ENCODE data around the gene CTNNA1. TPM values are rescaled to one million over a fixed set of nuclear protein-coding genes. Genes with fewer than 3 reads are reported as not detected.

Gene CTNNA1
- polyA plus RNA-seq, 1 of the 3 experiments (the other 2 are of a cell fraction): 130 TPM

DNA sequence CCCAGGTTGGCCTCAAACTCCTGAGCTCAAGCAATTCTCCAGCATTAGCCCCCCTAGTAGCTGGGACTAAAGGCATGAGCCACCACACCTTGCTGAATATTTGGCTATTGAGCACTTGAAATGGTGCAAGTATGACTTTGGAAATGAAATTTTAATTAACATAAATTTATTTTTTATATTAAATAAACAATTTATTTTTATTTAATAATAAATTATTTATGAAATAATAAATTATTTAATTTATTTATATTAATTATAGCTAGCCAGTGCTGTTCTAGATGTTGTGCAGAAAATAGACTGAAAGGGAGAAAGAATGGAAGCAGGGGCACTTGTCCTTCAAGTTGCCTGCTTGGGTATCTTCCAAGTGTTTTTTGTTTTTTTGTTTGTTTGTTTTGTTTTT lies 40.0 kb upstream of the CTNNA1 start:
- H3K9me3 ChIP-seq: no peaks in the 10 kb centered on the region
- H3F3A ChIP-seq (replicated peaks; ENCODE audit: insufficient read depth): peaks cover 4% of the 10 kb centered on the region
- no peaks in the 10 kb centered on the region for H3K36me3 ChIP-seq (replicated peaks in 1 of 2; ENCODE audit: control insufficient read depth in 1 of 2, insufficient read depth in 2 of 2, low read length in 1 of 2)
- H3K4me2 ChIP-seq: no peak overlapping the region
- TF ChIP-seq, protein P1, sequence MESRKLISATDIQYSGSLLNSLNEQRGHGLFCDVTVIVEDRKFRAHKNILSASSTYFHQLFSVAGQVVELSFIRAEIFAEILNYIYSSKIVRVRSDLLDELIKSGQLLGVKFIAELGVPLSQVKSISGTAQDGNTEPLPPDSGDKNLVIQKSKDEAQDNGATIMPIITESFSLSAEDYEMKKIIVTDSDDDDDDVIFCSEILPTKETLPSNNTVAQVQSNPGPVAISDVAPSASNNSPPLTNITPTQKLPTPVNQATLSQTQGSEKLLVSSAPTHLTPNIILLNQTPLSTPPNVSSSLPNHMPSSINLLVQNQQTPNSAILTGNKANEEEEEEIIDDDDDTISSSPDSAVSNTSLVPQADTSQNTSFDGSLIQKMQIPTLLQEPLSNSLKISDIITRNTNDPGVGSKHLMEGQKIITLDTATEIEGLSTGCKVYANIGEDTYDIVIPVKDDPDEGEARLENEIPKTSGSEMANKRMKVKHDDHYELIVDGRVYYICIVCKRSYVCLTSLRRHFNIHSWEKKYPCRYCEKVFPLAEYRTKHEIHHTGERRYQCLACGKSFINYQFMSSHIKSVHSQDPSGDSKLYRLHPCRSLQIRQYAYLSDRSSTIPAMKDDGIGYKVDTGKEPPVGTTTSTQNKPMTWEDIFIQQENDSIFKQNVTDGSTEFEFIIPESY (IDR thresholded peaks at IDR 0.05; ENCODE audit: borderline replicate concordance, low read depth): no peak
- TF ChIP-seq ELF1 (IDR thresholded peaks at IDR 0.05) (no peak), YY1 (IDR thresholded peaks at IDR 0.05; ENCODE audit: low read depth) (no peak), TAF1 (IDR thresholded peaks at IDR 0.05; ENCODE audit: borderline replicate concordance, low read depth, low read length) (no peak), CHD2 (IDR thresholded peaks at IDR 0.05; ENCODE audit: low read length, partially characterized antibody) (no peak), NFIC (IDR thresholded peaks at IDR 0.05; ENCODE audit: borderline replicate concordance) (no peak), SMC3 (IDR thresholded peaks at IDR 0.05; ENCODE audit: low read depth, low read length) (no peak)
- TF ChIP-seq, protein P2, sequence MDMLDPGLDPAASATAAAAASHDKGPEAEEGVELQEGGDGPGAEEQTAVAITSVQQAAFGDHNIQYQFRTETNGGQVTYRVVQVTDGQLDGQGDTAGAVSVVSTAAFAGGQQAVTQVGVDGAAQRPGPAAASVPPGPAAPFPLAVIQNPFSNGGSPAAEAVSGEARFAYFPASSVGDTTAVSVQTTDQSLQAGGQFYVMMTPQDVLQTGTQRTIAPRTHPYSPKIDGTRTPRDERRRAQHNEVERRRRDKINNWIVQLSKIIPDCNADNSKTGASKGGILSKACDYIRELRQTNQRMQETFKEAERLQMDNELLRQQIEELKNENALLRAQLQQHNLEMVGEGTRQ (IDR thresholded peaks at IDR 0.05; ENCODE audit: borderline replicate concordance, low read depth, low read length): no peak
- no peak overlapping the region for H3K4me3 ChIP-seq (ENCODE audit: low read depth in 2 of 2, low read length in 1 of 2)
- DNase-seq: no peak
- POLR2A ChIA-PET: interaction anchor here (0.6 kb wide), 1 partner anchor 38 kb away, joined by 4 read pairs; no protein-coding TSS in a partner anchor
- H2AFZ ChIP-seq (ENCODE audit: low read depth): no peak overlapping the region
- H3K9me2 ChIP-seq: no peaks in the 10 kb centered on the region
- no peak overlapping the region for H3K27ac ChIP-seq (ENCODE audit: low read depth in 2 of 2, low read length in 1 of 2)
- CTCF ChIA-PET: interaction anchor here (0.8 kb wide), 1 partner anchor 111 kb away, joined by 4 read pairs; no protein-coding TSS in a partner anchor
- H3K27me3 ChIP-seq (ENCODE audit: insufficient read depth): no peaks in the 10 kb centered on the region
- no peaks in the 10 kb centered on the region for H3K79me2 ChIP-seq (ENCODE audit: insufficient read depth)
- H3K9ac ChIP-seq: no peak overlapping the region
- H3K4me1 ChIP-seq (ENCODE audit: control insufficient read depth in 1 of 2, insufficient read depth in 2 of 2, low read depth in 1 of 2, low read length in 1 of 2): peaks cover 0 to 2% of the 10 kb centered on the region in 2 experiments; a peak in 1 of 4 replicates
- no peaks in the 10 kb centered on the region for H4K20me1 ChIP-seq (ENCODE audit: insufficient read depth)

DNA sequence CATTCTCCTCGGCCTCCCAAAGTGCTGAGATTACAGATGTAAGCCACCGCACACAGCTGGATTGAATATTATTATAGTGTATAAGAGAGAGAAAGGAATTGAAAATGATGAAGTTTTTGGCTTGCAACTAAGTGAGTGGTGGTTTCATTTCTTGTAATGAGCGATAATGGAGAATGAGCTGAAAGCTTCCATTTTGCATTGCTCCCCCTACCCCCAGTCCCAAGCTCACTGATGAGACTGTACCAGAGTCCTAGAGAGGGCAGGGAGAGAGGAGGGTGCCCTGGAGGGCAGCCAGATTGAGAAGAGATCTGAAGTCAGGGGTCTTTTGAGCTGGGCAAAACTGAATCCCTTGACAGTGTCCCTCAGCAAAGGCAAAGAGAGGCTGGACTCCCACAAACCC lies 38.5 kb upstream of the CTNNA1 start:
- POLR2A ChIA-PET: no interaction called here
- no peak overlapping the region for H3K9ac ChIP-seq
- no peak overlapping the region for H3K4me3 ChIP-seq (ENCODE audit: low read depth in 2 of 2, low read length in 1 of 2)
- TF ChIP-seq, protein P1 (IDR thresholded peaks at IDR 0.05; ENCODE audit: borderline replicate concordance, low read depth): no peak
- TF ChIP-seq, protein P3, sequence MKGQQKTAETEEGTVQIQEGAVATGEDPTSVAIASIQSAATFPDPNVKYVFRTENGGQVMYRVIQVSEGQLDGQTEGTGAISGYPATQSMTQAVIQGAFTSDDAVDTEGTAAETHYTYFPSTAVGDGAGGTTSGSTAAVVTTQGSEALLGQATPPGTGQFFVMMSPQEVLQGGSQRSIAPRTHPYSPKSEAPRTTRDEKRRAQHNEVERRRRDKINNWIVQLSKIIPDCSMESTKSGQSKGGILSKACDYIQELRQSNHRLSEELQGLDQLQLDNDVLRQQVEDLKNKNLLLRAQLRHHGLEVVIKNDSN (IDR thresholded peaks at IDR 0.05; ENCODE audit: borderline replicate concordance, low read depth): no peak
- TF ChIP-seq, protein P4, sequence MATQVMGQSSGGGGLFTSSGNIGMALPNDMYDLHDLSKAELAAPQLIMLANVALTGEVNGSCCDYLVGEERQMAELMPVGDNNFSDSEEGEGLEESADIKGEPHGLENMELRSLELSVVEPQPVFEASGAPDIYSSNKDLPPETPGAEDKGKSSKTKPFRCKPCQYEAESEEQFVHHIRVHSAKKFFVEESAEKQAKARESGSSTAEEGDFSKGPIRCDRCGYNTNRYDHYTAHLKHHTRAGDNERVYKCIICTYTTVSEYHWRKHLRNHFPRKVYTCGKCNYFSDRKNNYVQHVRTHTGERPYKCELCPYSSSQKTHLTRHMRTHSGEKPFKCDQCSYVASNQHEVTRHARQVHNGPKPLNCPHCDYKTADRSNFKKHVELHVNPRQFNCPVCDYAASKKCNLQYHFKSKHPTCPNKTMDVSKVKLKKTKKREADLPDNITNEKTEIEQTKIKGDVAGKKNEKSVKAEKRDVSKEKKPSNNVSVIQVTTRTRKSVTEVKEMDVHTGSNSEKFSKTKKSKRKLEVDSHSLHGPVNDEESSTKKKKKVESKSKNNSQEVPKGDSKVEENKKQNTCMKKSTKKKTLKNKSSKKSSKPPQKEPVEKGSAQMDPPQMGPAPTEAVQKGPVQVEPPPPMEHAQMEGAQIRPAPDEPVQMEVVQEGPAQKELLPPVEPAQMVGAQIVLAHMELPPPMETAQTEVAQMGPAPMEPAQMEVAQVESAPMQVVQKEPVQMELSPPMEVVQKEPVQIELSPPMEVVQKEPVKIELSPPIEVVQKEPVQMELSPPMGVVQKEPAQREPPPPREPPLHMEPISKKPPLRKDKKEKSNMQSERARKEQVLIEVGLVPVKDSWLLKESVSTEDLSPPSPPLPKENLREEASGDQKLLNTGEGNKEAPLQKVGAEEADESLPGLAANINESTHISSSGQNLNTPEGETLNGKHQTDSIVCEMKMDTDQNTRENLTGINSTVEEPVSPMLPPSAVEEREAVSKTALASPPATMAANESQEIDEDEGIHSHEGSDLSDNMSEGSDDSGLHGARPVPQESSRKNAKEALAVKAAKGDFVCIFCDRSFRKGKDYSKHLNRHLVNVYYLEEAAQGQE (IDR thresholded peaks at IDR 0.05; ENCODE audit: low read depth, low read length): no peak
- H2AFZ ChIP-seq (ENCODE audit: low read depth): no peak overlapping the region
- no peaks in the 10 kb centered on the region for H3K36me3 ChIP-seq (replicated peaks in 1 of 2; ENCODE audit: control insufficient read depth in 1 of 2, insufficient read depth in 2 of 2, low read length in 1 of 2)
- no peaks in the 10 kb centered on the region for H3K9me3 ChIP-seq
- DNase-seq: no peak
- H3K4me1 ChIP-seq (ENCODE audit: control insufficient read depth in 1 of 2, insufficient read depth in 2 of 2, low read depth in 1 of 2, low read length in 1 of 2): peaks cover 0 to 2% of the 10 kb centered on the region in 2 experiments; a peak in 1 of 4 replicates
- CTCF ChIA-PET: interaction anchor here (1.1 kb wide), 1 partner anchor 75 kb away, joined by 3 read pairs; no protein-coding TSS in a partner anchor
- no peaks in the 10 kb centered on the region for H3K27me3 ChIP-seq (ENCODE audit: insufficient read depth)
- no peak overlapping the region for H3K4me2 ChIP-seq
- no peak overlapping the region for H3K27ac ChIP-seq (ENCODE audit: low read depth in 2 of 2, low read length in 1 of 2)
- 88% methylated on average over 3 of the region's 3 CpGs for WGBS (ENCODE audit: low lambda C conversion rate)
- no peaks in the 10 kb centered on the region for H4K20me1 ChIP-seq (ENCODE audit: insufficient read depth)
- H3K79me2 ChIP-seq (ENCODE audit: insufficient read depth): no peaks in the 10 kb centered on the region
- H3F3A ChIP-seq (replicated peaks; ENCODE audit: insufficient read depth): peaks cover 4% of the 10 kb centered on the region
- H3K9me2 ChIP-seq: no peaks in the 10 kb centered on the region

Measured in SK-N-SH (cell line).